Measurements from ENCODE around the gene FAM47B.

FAM47B gene

DNA sequence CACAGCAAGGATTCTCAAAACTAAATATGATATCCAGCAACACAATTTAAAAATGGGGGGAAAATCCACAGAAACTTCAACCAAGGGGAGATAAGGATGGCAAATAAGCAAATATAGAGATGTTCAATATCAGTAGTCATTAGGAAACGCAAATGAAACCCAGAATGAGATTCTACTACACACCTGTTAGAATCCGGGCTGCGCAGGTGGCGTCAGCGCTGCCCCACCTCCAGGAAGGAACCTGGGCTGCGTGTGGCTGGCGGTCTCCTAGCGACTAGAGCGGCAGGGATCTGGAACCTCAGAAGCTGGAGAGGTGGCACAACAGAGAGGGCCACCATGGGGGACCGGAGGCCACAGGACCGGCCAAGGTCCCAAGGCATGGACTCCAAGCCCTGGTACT lies at the start of gene FAM47B:
Gene FAM47B, plus strand, starts transcription at position 301 of the 400 bp plus-strand sequence. Its CDS starts 36 bp downstream, at position 337.
- DNase-seq (ENCODE audit: low spot score) = no peak

- no peak for DNase-seq (ENCODE audit: low spot score)
These were observed 48.9 kb upstream of the FAM47B start for GRCh38 chrX:34893741-34894140.

- no peak for DNase-seq (ENCODE audit: low spot score)
These were observed 41.9 kb upstream of the FAM47B start for GRCh38 chrX:34900691-34901090.

- DNase-seq (ENCODE audit: low spot score) = no peak
These were observed 40.8 kb upstream of the FAM47B start for GRCh38 chrX:34901761-34902160.

GRCh38 chrX:34903316-34903715 lies 39.3 kb upstream of the FAM47B start:
- no peak for DNase-seq (ENCODE audit: low spot score)

DNA sequence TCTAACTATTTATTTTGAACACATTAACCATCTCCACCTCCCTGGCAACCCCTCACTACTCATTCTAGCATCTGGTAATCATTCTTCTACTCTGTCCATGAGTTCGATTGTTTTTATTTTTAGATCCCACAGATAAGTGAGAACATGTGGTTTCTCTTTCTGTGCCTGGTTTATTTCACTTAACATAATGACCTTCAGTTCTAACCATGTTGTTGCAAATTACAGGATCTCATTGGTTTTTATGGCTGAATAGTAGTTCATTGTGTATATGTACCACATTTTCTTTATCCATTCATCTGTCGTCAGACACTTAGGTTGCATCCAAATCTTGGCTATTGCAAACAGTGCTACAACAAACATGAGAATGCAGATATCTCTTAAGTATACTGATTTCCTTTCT lies 33.4 kb upstream of the FAM47B start:
- no peak for DNase-seq (ENCODE audit: low spot score)

GRCh38 chrX:34915463-34916225 lies 27.0 kb upstream of the FAM47B start:
- no peak for DNase-seq (ENCODE audit: low spot score)

DNA sequence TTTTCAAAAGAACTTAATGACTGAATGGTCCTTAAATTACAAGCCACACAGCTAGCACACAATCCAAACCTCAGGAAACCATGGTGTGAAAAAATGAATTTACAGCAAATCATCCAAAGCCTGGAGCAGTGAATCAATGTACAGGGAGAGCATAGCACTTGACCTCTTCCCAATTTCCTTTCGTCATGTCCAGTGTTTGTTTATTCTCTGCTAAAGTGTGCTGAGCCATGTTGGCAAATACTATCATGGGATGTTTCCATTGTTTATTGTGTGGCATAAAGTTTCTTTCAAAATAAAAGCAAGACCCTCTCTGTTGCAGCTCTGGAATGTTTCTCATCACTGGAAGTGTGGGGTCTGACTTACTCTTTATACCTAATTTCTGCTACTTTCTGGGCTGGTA lies 25.4 kb upstream of the FAM47B start:
- no peak for DNase-seq (ENCODE audit: low spot score)

DNA sequence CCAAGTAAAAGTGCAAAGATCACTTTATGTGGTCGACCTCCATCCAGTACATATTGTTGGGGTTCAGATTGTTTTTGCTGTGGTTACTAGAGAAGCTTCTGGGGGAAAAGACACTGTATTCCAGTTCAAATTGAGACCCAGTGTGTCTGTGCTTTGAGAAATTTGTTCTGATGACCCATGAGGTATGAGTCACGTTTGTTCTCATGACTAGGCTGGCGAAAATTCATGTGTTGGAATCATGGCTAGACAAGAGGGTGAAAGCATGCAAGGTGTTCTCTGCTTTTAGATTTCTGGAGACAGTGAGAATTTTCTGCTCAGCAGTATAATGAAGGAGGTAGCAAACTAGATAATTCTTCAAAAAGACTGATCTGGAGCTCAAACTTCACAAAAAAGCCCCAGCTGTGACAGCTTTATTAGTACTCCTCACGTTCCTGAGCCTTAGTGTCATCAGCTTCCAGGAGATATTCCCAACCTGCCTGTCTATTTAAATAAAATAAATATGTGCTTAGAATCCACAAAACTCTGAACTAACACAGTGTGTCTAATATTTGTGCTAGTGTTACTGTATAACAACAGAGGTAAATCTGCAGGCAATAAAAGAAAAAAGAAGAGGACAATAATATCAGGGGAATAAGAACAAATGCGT lies 24.4 kb upstream of the FAM47B start:
- DNase-seq (ENCODE audit: low spot score) = no peak

DNA sequence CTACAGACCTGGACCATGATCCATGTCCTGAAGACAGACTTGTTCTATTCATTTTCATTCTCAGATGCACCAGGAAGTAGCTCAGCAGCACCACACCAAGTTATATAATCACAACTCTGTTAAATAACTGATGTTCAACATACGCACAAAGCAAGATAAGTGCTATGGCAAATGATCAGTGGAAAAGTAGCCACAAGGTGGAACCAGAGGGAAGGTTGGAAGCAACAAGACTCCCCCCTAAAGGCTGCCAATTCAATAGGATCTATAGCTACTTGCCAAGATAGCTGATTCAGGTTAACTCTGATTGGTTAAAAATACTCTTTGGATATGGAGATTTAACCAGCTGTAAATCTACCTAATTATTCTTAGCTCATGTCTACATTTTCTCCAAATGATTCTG lies 23.7 kb upstream of the FAM47B start:
- no peak for DNase-seq (ENCODE audit: low spot score)

GRCh38 chrX:34927866-34928265 lies 14.7 kb upstream of the FAM47B start:
- no peak for DNase-seq (ENCODE audit: low spot score)

GRCh38 chrX:34943235-34943634 lies 639 bp downstream of the FAM47B start:
- DNase-seq (ENCODE audit: low spot score) = no peak

- no peak for DNase-seq (ENCODE audit: low spot score)
These were observed 14.3 kb downstream of the FAM47B start for GRCh38 chrX:34956916-34957315.

DNA sequence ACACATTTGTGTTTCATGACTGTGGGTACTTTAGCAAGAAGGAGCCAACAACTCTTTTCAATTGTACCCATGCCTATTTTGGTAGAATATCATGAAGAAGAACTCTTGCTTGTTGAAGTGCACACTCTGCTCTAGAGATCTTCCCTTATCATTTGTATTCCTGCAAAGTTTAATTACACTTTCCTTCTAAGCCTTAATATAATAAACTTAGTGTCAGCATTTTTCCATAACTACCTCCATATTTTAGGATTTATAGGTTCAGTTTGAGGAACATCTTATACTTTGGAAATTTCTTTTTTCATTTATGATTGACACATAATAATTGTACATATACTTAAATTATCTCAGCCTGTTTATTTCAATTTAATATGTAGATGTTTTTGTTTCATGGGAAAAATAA lies 19.1 kb downstream of the FAM47B start:
- no peak for DNase-seq (ENCODE audit: low spot score)

GRCh38 chrX:34972206-34972605 lies 29.6 kb downstream of the FAM47B start:
- DNase-seq (ENCODE audit: low spot score) = no peak

DNA sequence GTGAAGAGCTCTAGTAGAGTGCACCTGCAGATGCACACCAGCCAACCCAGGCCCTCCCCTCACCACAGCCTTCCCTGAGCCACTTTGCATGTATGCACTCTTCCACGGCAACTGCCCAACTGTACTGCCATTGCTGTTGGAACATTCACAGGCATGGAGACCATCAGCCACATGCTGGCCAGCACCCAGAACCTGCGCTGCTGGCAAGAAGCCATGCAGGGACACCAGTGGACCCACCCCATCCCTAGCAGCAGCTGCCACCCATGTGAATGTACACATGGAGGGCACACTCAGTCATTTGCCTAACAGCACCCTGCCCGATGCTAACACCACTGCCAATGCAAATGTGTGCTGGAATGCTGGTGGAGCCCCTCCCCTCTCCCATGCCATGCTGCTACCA lies 35.6 kb downstream of the FAM47B start:
- no peak for DNase-seq (ENCODE audit: low spot score)

GRCh38 chrX:34987646-34988045 lies 45.0 kb downstream of the FAM47B start:
- no peak for DNase-seq (ENCODE audit: low spot score)
